GM18511 (cell line): ENCODE results near the gene TBC1D2B.
"Not testable (repeated sequence)": the region's sequence is repeated elsewhere in the genome, so short reads cannot be mapped to it uniquely, and the experiment has no call there.

ENCODE experiments used
- ATAC-seq: cut with Tn5 transposase; IDR thresholded peaks from one replicate; pipeline ENCODE4 v1.9.1; 2021; ENCODE audit warnings: mild to moderate bottlenecking, moderate library complexity; ENCODE audit not compliant: unreplicated experiment

Gene TBC1D2B

GRCh38 chr15:77992356-77993222 is 84.9 kb downstream of the TBC1D2B start:
- ATAC-seq, result no peak

GRCh38 chr15:77991658-77992201 is 85.8 kb downstream of the TBC1D2B start:
- ATAC-seq, result not testable (repeated sequence)

GRCh38 chr15:77991029-77991406 is 86.5 kb downstream of the TBC1D2B start:
- ATAC-seq, result no peak

- no peak for ATAC-seq
Observed at GRCh38 chr15:77989296-77990143, 88.0 kb downstream of the TBC1D2B start.

GRCh38 chr15:77988347-77989295 is 88.9 kb downstream of the TBC1D2B start:
- no peak for ATAC-seq

- ATAC-seq, result not testable (repeated sequence)
Observed at GRCh38 chr15:77987765-77988136, 89.8 kb downstream of the TBC1D2B start.

GRCh38 chr15:77986891-77987764 is 90.4 kb downstream of the TBC1D2B start:
- ATAC-seq, result no peak

GRCh38 chr15:77985931-77986480 is 91.5 kb downstream of the TBC1D2B start:
- ATAC-seq, result no peak

GRCh38 chr15:77985031-77985930 is 92.2 kb downstream of the TBC1D2B start:
- ATAC-seq, result no peak

- ATAC-seq, result no peak
Observed at GRCh38 chr15:77984446-77984861, 93.1 kb downstream of the TBC1D2B start.

GRCh38 chr15:77983708-77984445 is 93.6 kb downstream of the TBC1D2B start:
- no peak for ATAC-seq

- ATAC-seq, result no peak
Observed at GRCh38 chr15:77983091-77983707, 94.3 kb downstream of the TBC1D2B start.

- ATAC-seq, result no peak
Observed at GRCh38 chr15:77982127-77982490, 95.4 kb downstream of the TBC1D2B start.

GRCh38 chr15:77981281-77982126 is 96.0 kb downstream of the TBC1D2B start:
- no peak for ATAC-seq

GRCh38 chr15:77980674-77981073 is 96.8 kb downstream of the TBC1D2B start:
- ATAC-seq, result not testable (repeated sequence)

GRCh38 chr15:77980098-77980497 is 97.4 kb downstream of the TBC1D2B start:
- no peak for ATAC-seq
